MM.1S (cell line): Measurements from ENCODE around the gene SPAM1.

Experiments used
- DNase-seq: peaks from one replicate; pipeline ENCODE4 v3.0.0-alpha.2; 2015
- H2AFZ ChIP-seq: fragments of 300-600 bp; sonication (generic); 2 replicates; pipeline ENCODE4 v1.6.0; 2016; ENCODE audit warnings: antibody characterized with exemption, low read length
- H3F3A ChIP-seq: fragments of 300-600 bp; sonication (generic); 2 replicates; pipeline ENCODE4 v1.6.1; 2016; ENCODE audit warnings: mild to moderate bottlenecking, antibody characterized with exemption, low read length, moderate library complexity, mixed read lengths; ENCODE audit not compliant: insufficient read depth
- H3K27ac ChIP-seq: fragments of 300-600 bp; sonication (generic); 2 replicates; pipeline ENCODE4 v1.5.1; 2016; ENCODE audit warnings: mild to moderate bottlenecking, low read length
- H3K27me3 ChIP-seq: fragments of 300-600 bp; sonication (generic); replicated peaks from 2 replicates; pipeline ENCODE4 v1.6.0; 2016; ENCODE audit warnings: low read length; ENCODE audit not compliant: insufficient read depth
- H3K36me3 ChIP-seq: fragments of 300-600 bp; sonication (generic); replicated peaks from 2 replicates; pipeline ENCODE4 v1.6.1; 2016; ENCODE audit warnings: mild to moderate bottlenecking, low read length, mixed read lengths; ENCODE audit not compliant: insufficient read depth
- H3K4me1 ChIP-seq: fragments of 300-600 bp; sonication (generic); 2 replicates; pipeline ENCODE4 v1.6.1; 2016; ENCODE audit warnings: low read length, mixed read lengths
- H3K4me2 ChIP-seq: fragments of 300-600 bp; sonication (generic); 2 replicates; pipeline ENCODE4 v1.6.0; 2016; ENCODE audit warnings: low read depth, low read length
- H3K4me3 ChIP-seq: fragments of 300-600 bp; sonication (generic); 2 replicates; pipeline ENCODE4 v1.5.1; 2016; ENCODE audit warnings: low read length, mixed read lengths
- H3K79me2 ChIP-seq: fragments of 300-600 bp; sonication (generic); 2 replicates; pipeline ENCODE4 v1.6.1; 2016; ENCODE audit warnings: mixed run types, low read length, mixed read lengths
- H3K9ac ChIP-seq: fragments of 300-600 bp; sonication (generic); 2 replicates; pipeline ENCODE4 v1.6.1; 2016; ENCODE audit warnings: low read length, mixed read lengths
- H3K9me2 ChIP-seq: fragments of 300-600 bp; sonication (generic); replicated peaks from 2 replicates; pipeline ENCODE4 v1.6.1; 2016; ENCODE audit warnings: mild to moderate bottlenecking, low read length, mixed read lengths; ENCODE audit not compliant: insufficient read depth
- H3K9me3 ChIP-seq: fragments of 300-600 bp; sonication (generic); replicated peaks from 2 replicates; pipeline ENCODE4 v1.6.1; 2016; ENCODE audit warnings: mild to moderate bottlenecking, low read length, mixed read lengths; ENCODE audit not compliant: insufficient read depth
- H4K20me1 ChIP-seq: fragments of 300-600 bp; sonication (generic); 2 replicates; pipeline ENCODE4 v1.6.1; 2016; ENCODE audit warnings: mild to moderate bottlenecking, low read length, moderate library complexity, mixed read lengths; ENCODE audit not compliant: insufficient read depth
- CTCF ChIP-seq: fragments of 300-600 bp; sonication (generic); IDR thresholded peaks from 2 replicates; pipeline ENCODE4 v1.5.1; 2016; ENCODE audit warnings: antibody characterized with exemption, low read length, mixed read lengths
- EZH2 ChIP-seq: fragments of 300-600 bp; sonication (generic); optimal IDR thresholded peaks from 2 replicates; pipeline ENCODE3; 2017; ENCODE audit warnings: low read depth, mild to moderate bottlenecking, antibody characterized with exemption, low read length, mixed read lengths
- EZH2phosphoT487 ChIP-seq: fragments of 300-600 bp; sonication (generic); IDR thresholded peaks from 2 replicates; pipeline ENCODE4 v1.6.1; 2018; ENCODE audit warnings: antibody characterized with exemption, low read length

The SPAM1 gene

GRCh38 chr7:123995617-123996326 is 70.7 kb downstream of the SPAM1 start:
- Histone ChIP-seq H3K4me2 (peak overlapping the region; percentile 40), H3K79me2 (no peaks in the 10 kb centered on the region), H3K4me3 (no peak overlapping the region), H3K4me1 (peaks cover 22% of the 10 kb centered on the region), H3K27ac (peak overlapping the region; percentile 65; the same call in 1 of the 2 replicates), H3K9ac (peak overlapping the region; percentile 10; the same call in 1 of the 2 replicates), H3F3A (peaks cover 7% of the 10 kb centered on the region; the same call in 1 of the 2 replicates), H3K9me3 (no peaks in the 10 kb centered on the region), H3K27me3 (no peaks in the 10 kb centered on the region), H3K36me3 (no peaks in the 10 kb centered on the region), H2AFZ (peak overlapping the region; percentile 45; the same call in 1 of the 2 replicates), H4K20me1 (no peaks in the 10 kb centered on the region), H3K9me2 (no peaks in the 10 kb centered on the region)
- peak; percentile 89 for DNase-seq
- TF ChIP-seq CTCF (no peak), EZH2 (no peak), EZH2phosphoT487 (no peak)

- Histone ChIP-seq H3K4me3 (no peak overlapping the region), H3K27ac (peak overlapping the region; percentile 65; the same call in 1 of the 2 replicates), H3F3A (peaks cover 7% of the 10 kb centered on the region; the same call in 1 of the 2 replicates), H2AFZ (no peak overlapping the region), H4K20me1 (no peaks in the 10 kb centered on the region), H3K36me3 (no peaks in the 10 kb centered on the region), H3K9me3 (no peaks in the 10 kb centered on the region), H3K79me2 (no peaks in the 10 kb centered on the region), H3K9me2 (no peaks in the 10 kb centered on the region), H3K27me3 (no peaks in the 10 kb centered on the region), H3K4me1 (peaks cover 22% of the 10 kb centered on the region), H3K4me2 (no peak overlapping the region), H3K9ac (no peak overlapping the region)
- no peak for DNase-seq
- TF ChIP-seq EZH2phosphoT487 (no peak), CTCF (no peak), EZH2 (no peak)
Observed at GRCh38 chr7:123996327-123996625, 71.2 kb downstream of the SPAM1 start.

GRCh38 chr7:123998921-123999320 is 73.9 kb downstream of the SPAM1 start:
- Histone ChIP-seq H2AFZ (no peak overlapping the region), H3K9ac (no peak overlapping the region), H3K36me3 (no peaks in the 10 kb centered on the region), H3K4me1 (peaks cover 22% of the 10 kb centered on the region), H3K9me2 (no peaks in the 10 kb centered on the region), H3K27me3 (no peaks in the 10 kb centered on the region), H3K4me3 (no peak overlapping the region), H3K27ac (no peak overlapping the region), H3K9me3 (no peaks in the 10 kb centered on the region), H3K79me2 (no peaks in the 10 kb centered on the region), H3F3A (peaks cover 7% of the 10 kb centered on the region; the same call in 1 of the 2 replicates), H3K4me2 (no peak overlapping the region), H4K20me1 (no peaks in the 10 kb centered on the region)
- TF ChIP-seq CTCF, result no peak
- TF ChIP-seq EZH2, result no peak
- no peak for TF ChIP-seq EZH2phosphoT487
- no peak for DNase-seq
